ENCODE results near the gene DCAF12L2.

The DCAF12L2 gene

DNA sequence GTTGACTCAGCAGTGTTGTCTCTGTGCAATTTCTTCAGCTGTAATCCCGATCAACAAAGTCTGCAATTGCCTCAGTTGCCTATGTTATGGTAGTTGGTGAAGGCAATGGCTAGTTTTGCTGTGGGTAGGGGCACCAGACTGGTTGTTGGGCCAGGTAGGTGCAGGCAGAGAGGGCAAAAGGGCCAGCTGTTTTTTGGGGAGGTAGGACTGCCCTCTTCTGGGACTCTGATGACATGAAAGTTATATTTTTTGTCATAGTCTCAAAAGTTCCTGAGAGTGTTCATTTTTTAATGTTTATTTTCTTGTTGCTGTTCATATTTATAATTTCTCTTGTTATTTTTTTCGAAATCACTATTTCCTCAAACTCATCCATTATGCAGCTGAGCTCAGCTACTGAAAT is 25.1 kb downstream of the DCAF12L2 start:
- no peak overlapping the region for H3K9ac ChIP-seq (ENCODE audit: insufficient read length)
- no peak for TF ChIP-seq FOXP2 (optimal IDR thresholded peaks at IDR 0.05; ENCODE audit: control extremely low read depth, extremely low read length, insufficient read depth)
- no peak for TF ChIP-seq EZH2 (IDR thresholded peaks at IDR 0.05)
- TF ChIP-seq POLR2AphosphoS5 (IDR thresholded peaks at IDR 0.05; ENCODE audit: borderline replicate concordance, low read depth, low read length), result no peak
- H3K4me3 ChIP-seq, result no peak overlapping the region
- no peak for DNase-seq (ENCODE audit: low read depth, low spot score)
- no peaks in the 10 kb centered on the region for H3K9me3 ChIP-seq (ENCODE audit: low read depth, low read length)
- H3K27ac ChIP-seq, result no peak overlapping the region
- H3K36me3 ChIP-seq (ENCODE audit: insufficient read depth, low read length), result no peaks in the 10 kb centered on the region

DNA sequence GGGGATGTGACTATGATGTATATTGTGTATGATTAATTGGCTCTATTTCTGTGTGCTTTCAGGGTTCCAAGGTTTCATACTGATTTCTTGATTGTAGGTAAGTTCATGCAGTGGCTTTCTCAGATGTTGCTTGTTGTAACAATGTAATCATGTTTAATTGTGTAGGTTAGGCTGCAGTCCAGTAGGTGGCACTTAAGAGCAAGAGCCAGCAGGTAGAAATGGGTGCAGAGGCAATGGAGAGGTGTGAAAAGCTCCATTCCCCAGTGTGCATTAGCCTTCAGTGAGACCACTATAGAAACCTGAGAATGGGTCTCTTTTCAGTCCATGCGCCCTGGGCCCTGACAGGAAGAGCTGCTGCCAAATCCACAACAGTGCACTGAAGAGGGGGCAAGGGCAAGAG is 28.2 kb downstream of the DCAF12L2 start:
- DNase-seq (ENCODE audit: low read depth, low spot score), result no peak
- no peak overlapping the region for H3K4me3 ChIP-seq
- no peaks in the 10 kb centered on the region for H3K36me3 ChIP-seq (ENCODE audit: insufficient read depth, low read length)
- TF ChIP-seq EZH2 (IDR thresholded peaks at IDR 0.05), result no peak
- no peak for TF ChIP-seq POLR2AphosphoS5 (IDR thresholded peaks at IDR 0.05; ENCODE audit: borderline replicate concordance, low read depth, low read length)
- no peak for TF ChIP-seq FOXP2 (optimal IDR thresholded peaks at IDR 0.05; ENCODE audit: control extremely low read depth, extremely low read length, insufficient read depth)
- H3K9ac ChIP-seq (ENCODE audit: insufficient read length), result no peak overlapping the region
- no peaks in the 10 kb centered on the region for H3K9me3 ChIP-seq (ENCODE audit: low read depth, low read length)
- H3K27ac ChIP-seq, result no peak overlapping the region

DNA sequence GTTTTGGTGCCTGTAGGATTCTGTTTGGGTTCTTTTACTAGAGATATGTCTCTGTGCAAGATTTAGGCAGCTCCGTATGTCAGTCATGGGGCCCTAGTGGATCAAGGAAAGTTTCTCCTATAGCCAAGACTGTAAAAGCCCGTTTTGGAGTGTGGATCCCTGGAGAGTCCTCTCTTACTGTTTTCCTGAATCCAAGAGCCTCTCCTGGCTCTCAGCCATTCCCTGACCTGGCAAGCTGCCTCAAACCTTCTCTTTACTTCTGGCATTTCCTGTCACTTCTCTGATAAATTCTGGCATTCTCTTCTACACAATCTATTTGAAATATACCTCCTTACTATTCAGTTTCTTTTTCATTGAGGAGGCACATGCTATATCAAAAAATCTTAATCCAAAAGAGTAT is 41.4 kb downstream of the DCAF12L2 start:
- Histone ChIP-seq H3K36me3 (ENCODE audit: insufficient read depth, low read length) (no peaks in the 10 kb centered on the region), H3K9ac (ENCODE audit: insufficient read length) (no peak overlapping the region), H3K4me3 (no peak overlapping the region), H3K27ac (no peak overlapping the region), H3K9me3 (ENCODE audit: low read depth, low read length) (no peaks in the 10 kb centered on the region)
- no peak for TF ChIP-seq FOXP2 (optimal IDR thresholded peaks at IDR 0.05; ENCODE audit: control extremely low read depth, extremely low read length, insufficient read depth)
- TF ChIP-seq POLR2AphosphoS5 (IDR thresholded peaks at IDR 0.05; ENCODE audit: borderline replicate concordance, low read depth, low read length), result no peak
- TF ChIP-seq EZH2 (IDR thresholded peaks at IDR 0.05), result no peak
- DNase-seq (ENCODE audit: low read depth, low spot score), result peak; percentile 22

Data from SK-N-MC (cell line).